Right atrium auricular region (tissue), 2 donors: ENCODE data around the gene STK32B. TPM values are rescaled to one million over a fixed set of nuclear protein-coding genes. Genes with fewer than 3 reads are reported as not detected.

Experiments
- DNase-seq: peaks from one replicate; pipeline ENCODE4 v3.0.0-alpha.2; 2019; ENCODE audit warnings: low spot score
- H3K27ac ChIP-seq, 2 donors: fragments of 200-600 bp; sonication (generic); 1 replicate in 1 of 2; 2 replicates in 1 of 2; pipeline ENCODE4 v1.5.1; 2016 to 2019
- H3K27me3 ChIP-seq, 2 donors: fragments of 200-600 bp; sonication (generic); one replicate each; pipeline versions ENCODE4 v1.5.1 to v1.6.0; 2017 to 2019
- H3K36me3 ChIP-seq: fragments of 200-600 bp; sonication (generic); one replicate; pipeline ENCODE4 v1.5.1; 2016
- H3K4me1 ChIP-seq, 2 donors: fragments of 200-600 bp; sonication (generic); one replicate each; pipeline versions ENCODE4 v1.5.1 to v1.6.0; 2017 to 2019
- H3K4me3 ChIP-seq, 2 donors: fragments of 200-600 bp; sonication (generic); 1 replicate in 1 of 2; 2 replicates in 1 of 2; pipeline ENCODE4 v1.5.1; 2017 to 2019; ENCODE audit warnings: mild to moderate bottlenecking in 1 of 2, moderate library complexity in 1 of 2
- H3K9me3 ChIP-seq, 2 donors: fragments of 200-600 bp; sonication (generic); one replicate each; pipeline ENCODE4 v1.5.1; 2019
- CTCF ChIP-seq, 2 donors: fragments of 200-600 bp; sonication (generic); IDR thresholded peaks; one replicate each; pipeline ENCODE4 v1.5.1; 2019; ENCODE audit warnings: antibody characterized with exemption in 2 of 2
- total RNA-seq, 2 donors: library from RNA; depleted of rRNA; stranded (reverse); fragments of >200 nt; gene quantifications; one replicate each; pipeline ENCODE4 v1.1.0, GENCODE V29; 2016

STK32B gene
- total RNA-seq, 2 donors from 2014 or later = 0.31 to 0.59 TPM

DNA sequence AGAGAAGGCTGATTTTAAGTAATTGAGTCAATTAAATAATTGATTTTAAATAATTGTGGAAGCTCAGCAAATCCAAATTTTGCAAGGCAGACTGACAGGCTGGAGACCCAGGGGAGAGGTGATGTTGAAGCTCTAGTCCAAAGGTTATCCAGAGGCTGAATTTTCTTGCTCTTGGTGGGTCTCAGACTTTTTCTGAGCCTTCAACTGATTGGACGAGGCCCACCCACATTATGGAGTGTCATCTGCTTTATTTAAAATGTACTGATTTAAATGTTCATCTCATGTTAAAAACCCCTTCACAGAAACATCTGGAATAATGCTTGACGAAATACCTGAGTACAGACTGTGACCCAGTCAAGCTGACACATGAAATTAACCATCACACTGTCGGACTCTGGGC is 20.4 kb upstream of the STK32B start:
- no peak for TF ChIP-seq CTCF (IDR thresholded peaks at IDR 0.05)

GRCh38 chr4:5032813-5033212 is 18.5 kb upstream of the STK32B start:
- H3K27me3 ChIP-seq = no peaks in the 10 kb centered on the region
- peak overlapping the region in 1 of 2 donors; percentile 35 for H3K27ac ChIP-seq
- H3K36me3 ChIP-seq = no peaks in the 10 kb centered on the region
- H3K4me3 ChIP-seq = no peak overlapping the region
- H3K9me3 ChIP-seq = no peaks in the 10 kb centered on the region
- no peak for DNase-seq
- no peak for TF ChIP-seq CTCF (IDR thresholded peaks at IDR 0.05)
- peaks cover 0 to 25% of the 10 kb centered on the region in 2 donors for H3K4me1 ChIP-seq

More for the DNA sequence above, 20.4 kb upstream of the STK32B start:
- Histone ChIP-seq H3K36me3 (no peaks in the 10 kb centered on the region), H3K27me3 (no peaks in the 10 kb centered on the region), H3K9me3 (no peaks in the 10 kb centered on the region), H3K4me1 (peaks cover 0 to 25% of the 10 kb centered on the region in 2 donors), H3K27ac (no peak overlapping the region), H3K4me3 (no peak overlapping the region)
- DNase-seq = no peak

- TF ChIP-seq CTCF (IDR thresholded peaks at IDR 0.05) = no peak
- peak overlapping the region in 1 of 2 donors; percentile 35 for H3K27ac ChIP-seq
- no peak for DNase-seq
- H3K4me1 ChIP-seq = peaks cover 0 to 25% of the 10 kb centered on the region in 2 donors
- H3K36me3 ChIP-seq = no peaks in the 10 kb centered on the region
- no peaks in the 10 kb centered on the region for H3K9me3 ChIP-seq
- H3K4me3 ChIP-seq = no peak overlapping the region
- H3K27me3 ChIP-seq = no peaks in the 10 kb centered on the region
Measured at GRCh38 chr4:5033281-5033841, 17.9 kb upstream of the STK32B start.

- H3K4me1 ChIP-seq = peaks cover 0 to 25% of the 10 kb centered on the region in 2 donors
- no peaks in the 10 kb centered on the region for H3K9me3 ChIP-seq
- no peak for TF ChIP-seq CTCF (IDR thresholded peaks at IDR 0.05)
- H3K27me3 ChIP-seq = no peaks in the 10 kb centered on the region
- no peak for DNase-seq
- no peak overlapping the region for H3K4me3 ChIP-seq
- no peak overlapping the region for H3K27ac ChIP-seq
- no peaks in the 10 kb centered on the region for H3K36me3 ChIP-seq
Measured at GRCh38 chr4:5034206-5034605, 17.1 kb upstream of the STK32B start.

DNA sequence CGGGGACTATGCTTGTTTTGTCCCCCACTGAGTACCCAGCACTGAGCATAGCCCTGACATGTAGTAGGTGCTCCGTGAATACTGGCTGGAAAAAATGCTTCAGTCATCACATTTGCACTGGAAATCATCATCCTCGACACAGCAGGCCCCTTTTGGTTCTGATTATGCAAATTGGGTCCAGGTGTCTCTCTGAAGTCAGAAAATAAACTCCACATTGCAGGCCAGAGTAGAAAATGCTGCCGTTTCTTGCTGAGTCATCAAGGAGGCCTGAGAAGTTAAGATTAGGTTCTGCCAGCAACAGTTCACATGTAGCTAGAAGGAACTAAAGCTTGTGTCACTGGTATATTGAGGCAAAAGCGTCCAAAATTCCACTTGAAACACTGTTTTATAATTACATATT is 15.0 kb upstream of the STK32B start:
- Histone ChIP-seq H3K36me3 (no peaks in the 10 kb centered on the region), H3K4me1 (peaks cover 0 to 25% of the 10 kb centered on the region in 2 donors), H3K27ac (no peak overlapping the region), H3K4me3 (no peak overlapping the region), H3K27me3 (no peaks in the 10 kb centered on the region), H3K9me3 (no peaks in the 10 kb centered on the region)
- no peak for DNase-seq
- TF ChIP-seq CTCF (IDR thresholded peaks at IDR 0.05) = no peak
